Smooth muscle cell (in vitro differentiated cells): ENCODE results near the gene FRG2. TPM values are rescaled to one million over a fixed set of nuclear protein-coding genes. Genes with fewer than 3 reads are reported as not detected.

Experiments used
- DNase-seq: peaks from one replicate; lab custom pipeline; 2025; ENCODE audit not compliant: unreplicated experiment; lab: John Stamatoyannopoulos, UW
- H2AFZ ChIP-seq: fragments of 200-600 bp; sonication (generic); 2 replicates; pipeline ENCODE4 v1.6.0; 2016; ENCODE audit warnings: antibody characterized with exemption, low read depth, mild to moderate bottlenecking
- H3F3A ChIP-seq: fragments of 200-600 bp; sonication (generic); 2 replicates; pipeline ENCODE4 v1.6.0; 2017; ENCODE audit warnings: antibody characterized with exemption, low read depth
- H3K27ac ChIP-seq: fragments of 200-600 bp; sonication (generic); 2 replicates; pipeline ENCODE4 v1.5.1; 2016; ENCODE audit warnings: low read depth, mild to moderate bottlenecking
- H3K27me3 ChIP-seq: fragments of 200-600 bp; sonication (generic); 2 replicates; pipeline ENCODE4 v1.6.1; 2016; ENCODE audit warnings: low read depth, mild to moderate bottlenecking
- H3K36me3 ChIP-seq: fragments of 200-600 bp; sonication (generic); 2 replicates; pipeline ENCODE4 v1.5.1; 2016; ENCODE audit warnings: low read depth
- H3K4me1 ChIP-seq: fragments of 200-600 bp; sonication (generic); 2 replicates; pipeline ENCODE4 v1.5.1; 2016; ENCODE audit warnings: low read depth
- H3K4me2 ChIP-seq: fragments of 200-600 bp; sonication (generic); 2 replicates; pipeline ENCODE4 v1.6.0; 2016; ENCODE audit warnings: mild to moderate bottlenecking
- H3K4me3 ChIP-seq: fragments of 200-600 bp; sonication (generic); 2 replicates; pipeline ENCODE4 v1.5.1; 2016; ENCODE audit warnings: mild to moderate bottlenecking
- H3K79me2 ChIP-seq: fragments of 200-600 bp; sonication (generic); 2 replicates; pipeline ENCODE4 v1.6.0; 2016; ENCODE audit warnings: low read depth, mild to moderate bottlenecking
- H3K9ac ChIP-seq: fragments of 200-600 bp; sonication (generic); 2 replicates; pipeline ENCODE4 v1.6.0; 2016; ENCODE audit warnings: low read depth
- H3K9me3 ChIP-seq: fragments of 200-600 bp; sonication (generic); replicated peaks from 2 replicates; pipeline ENCODE4 v1.5.1; 2016; ENCODE audit warnings: low read depth
- H4K20me1 ChIP-seq: fragments of 200-600 bp; sonication (generic); 2 replicates; pipeline ENCODE4 v1.6.0; 2016; ENCODE audit warnings: low read depth
- WGBS: methylation state at CpG from one replicate; pipeline ENCODE4 v1.1.7; 2016; ENCODE audit warnings: low lambda C conversion rate; 5-methylcytosine and 5-hydroxymethylcytosine counted together
- polyA plus RNA-seq: library from polyadenylated mRNA; unstranded; fragments of >200 nt; fragmentation: Nextera tagmentation; extraction: Ambion mirVana; gene quantifications from 2 replicates; pipeline ENCODE4 v1.2.1, GENCODE V29; 2016
- small RNA-seq: library from RNA; depleted of rRNA; stranded (forward); fragments of <200 nt; gene quantifications from one replicate; pipeline ENCODE3, GENCODE V24; 2014
- total RNA-seq: library from RNA; depleted of rRNA; stranded (reverse); fragments of >200 nt; gene quantifications from 2 replicates; pipeline ENCODE4 v1.2.3, GENCODE V29; 2014
- TF ChIP-seq, protein P1 (sequence below): fragments of 200-600 bp; sonication (generic); IDR thresholded peaks from 2 replicates; pipeline ENCODE4 v1.5.1; 2017; ENCODE audit warnings: borderline replicate concordance, mild to moderate bottlenecking, antibody characterized with exemption; ENCODE audit not compliant: insufficient read depth, poor library complexity, severe bottlenecking

FRG2 gene
- total and polyA plus RNA-seq, 2 experiments from 2014 or later = not detected

DNA sequence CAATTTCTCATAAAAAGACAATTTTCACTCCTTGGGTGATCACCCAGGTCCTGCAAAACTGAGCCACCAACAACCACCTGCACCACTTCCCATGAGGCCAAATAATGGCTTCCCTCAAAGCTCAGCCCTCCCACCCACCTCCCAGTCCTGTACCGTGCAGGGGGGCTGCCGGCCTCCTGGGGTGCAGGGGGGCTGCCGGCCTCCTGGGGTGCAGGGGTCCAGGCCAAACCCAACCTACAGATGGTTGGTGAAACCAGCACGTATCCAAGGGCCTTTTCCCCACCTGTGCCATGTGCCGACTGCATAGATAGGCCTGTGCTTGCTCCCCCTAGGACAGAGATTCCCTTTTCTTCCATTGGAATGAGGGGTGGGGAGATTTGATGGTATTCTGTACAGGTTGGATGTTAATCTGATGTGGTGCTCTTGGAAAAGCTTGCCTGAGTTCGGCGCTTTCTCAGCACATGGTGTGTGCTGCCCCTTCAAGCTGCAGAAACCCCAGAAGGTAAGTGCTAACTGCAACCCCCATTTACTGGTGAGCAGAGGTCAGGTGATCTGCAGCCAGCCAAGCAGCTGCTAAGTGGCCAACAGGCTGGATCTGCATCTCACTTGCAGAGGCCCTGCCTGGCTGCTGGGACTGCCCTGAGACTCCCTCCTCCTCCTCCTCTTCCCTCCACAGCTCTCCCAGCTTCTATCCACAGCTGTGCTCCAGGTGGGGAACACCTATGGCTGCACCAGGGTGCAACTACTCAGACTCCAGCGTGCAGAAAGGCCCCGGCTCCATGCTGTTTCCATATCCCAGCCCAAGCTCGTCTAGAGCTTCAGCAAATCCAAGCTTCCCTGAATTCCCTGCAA, 47.6 kb downstream of the FRG2 start:
- Histone ChIP-seq H3K4me3 (no peak overlapping the region), H3K27ac (no peak overlapping the region), H3K9me3 (no peaks in the 10 kb centered on the region), H3K27me3 (peaks cover 7% of the 10 kb centered on the region), H2AFZ (no peak overlapping the region), H4K20me1 (no peaks in the 10 kb centered on the region), H3K36me3 (no peaks in the 10 kb centered on the region), H3K4me2 (no peak overlapping the region), H3K4me1 (no peaks in the 10 kb centered on the region), H3F3A (no peaks in the 10 kb centered on the region), H3K9ac (no peak overlapping the region), H3K79me2 (no peaks in the 10 kb centered on the region)
- DNase-seq = no peak
- WGBS = 49% methylated on average over 10 of the region's 10 CpGs
- TF ChIP-seq, protein P1, sequence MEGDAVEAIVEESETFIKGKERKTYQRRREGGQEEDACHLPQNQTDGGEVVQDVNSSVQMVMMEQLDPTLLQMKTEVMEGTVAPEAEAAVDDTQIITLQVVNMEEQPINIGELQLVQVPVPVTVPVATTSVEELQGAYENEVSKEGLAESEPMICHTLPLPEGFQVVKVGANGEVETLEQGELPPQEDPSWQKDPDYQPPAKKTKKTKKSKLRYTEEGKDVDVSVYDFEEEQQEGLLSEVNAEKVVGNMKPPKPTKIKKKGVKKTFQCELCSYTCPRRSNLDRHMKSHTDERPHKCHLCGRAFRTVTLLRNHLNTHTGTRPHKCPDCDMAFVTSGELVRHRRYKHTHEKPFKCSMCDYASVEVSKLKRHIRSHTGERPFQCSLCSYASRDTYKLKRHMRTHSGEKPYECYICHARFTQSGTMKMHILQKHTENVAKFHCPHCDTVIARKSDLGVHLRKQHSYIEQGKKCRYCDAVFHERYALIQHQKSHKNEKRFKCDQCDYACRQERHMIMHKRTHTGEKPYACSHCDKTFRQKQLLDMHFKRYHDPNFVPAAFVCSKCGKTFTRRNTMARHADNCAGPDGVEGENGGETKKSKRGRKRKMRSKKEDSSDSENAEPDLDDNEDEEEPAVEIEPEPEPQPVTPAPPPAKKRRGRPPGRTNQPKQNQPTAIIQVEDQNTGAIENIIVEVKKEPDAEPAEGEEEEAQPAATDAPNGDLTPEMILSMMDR = no peak

Small RNA genes within 50 kb of the gene (small RNA-seq; reads per million reads assigned to genes)
- gene RNA5SP174 = 0.53 reads per million, percentile 18 among the genes with 10 or more reads in this experiment
- gene RNA5SP175 = 0.32 reads per million, percentile 7 among the genes with 10 or more reads in this experiment

Other genes starting within 250 kb of the FRG2 start
- gene FRG1, start 86.4 kb downstream of the FRG2 start, total RNA-seq = 43.6 and 57.8 TPM in 2 replicates
- gene FRG1, start 86.4 kb downstream of the FRG2 start, polyA plus RNA-seq = 34.8 and 39.2 TPM in 2 replicates
- not detected in 2 replicates for gene DBET, start 37.2 kb upstream of the FRG2 start, total RNA-seq
- not detected in 2 replicates for gene DBET, start 37.2 kb upstream of the FRG2 start, polyA plus RNA-seq
- not detected in 2 replicates for gene DUX4, start 146.5 kb upstream of the FRG2 start, total RNA-seq
- gene DUX4, start 146.5 kb upstream of the FRG2 start, polyA plus RNA-seq = not detected in 2 replicates